HEK293 (cell line): ENCODE data around the gene ZNF32.

Source experiments
- CTCF ChIA-PET: fragments of 350-600 bp; formaldehyde crosslinking; extraction: SDS; loops from one replicate; lab custom pipeline; 2021; ENCODE audit warnings: antibody characterized with exemption; lab: Yijun Ruan, JAX
- POLR2A ChIA-PET: fragments of 300-600 bp; formaldehyde crosslinking; extraction: SDS; loops from one replicate; lab custom pipeline; 2020; ENCODE audit warnings: antibody characterized with exemption, inconsistent platforms; lab: Yijun Ruan, JAX
- H3K27ac ChIP-seq: fragments of 200-500 bp; sonication (Bioruptor generic); 2 replicates; pipeline ENCODE4 v1.5.1; 2014; ENCODE audit warnings: low read depth, low read length, control low read depth, inconsistent platforms; ENCODE audit errors: extremely low read depth
- H3K36me3 ChIP-seq, 2 experiments: fragments of 200-500 bp in 1 of 2; sonication (Bioruptor generic) in 1 of 2; 1 replicate in 1 of 2; 2 replicates in 1 of 2; pipeline ENCODE4 v1.5.1; 2014 to 2017; ENCODE audit warnings: inconsistent platforms in 2 of 2, low read length in 2 of 2; ENCODE audit not compliant: control insufficient read depth in 2 of 2, insufficient read depth in 1 of 2
- H3K4me1 ChIP-seq: fragments of 200-500 bp; sonication (Bioruptor generic); 2 replicates; pipeline ENCODE4 v1.5.1; 2014; ENCODE audit warnings: mild to moderate bottlenecking, low read length, inconsistent platforms; ENCODE audit not compliant: control insufficient read depth, insufficient read depth
- H3K4me3 ChIP-seq: 2 replicates; pipeline ENCODE4 v1.5.1; 2011; ENCODE audit warnings: low read depth, mild to moderate bottlenecking, control low read depth, low read length, moderate library complexity
- H3K9me3 ChIP-seq: fragments of 200-500 bp; sonication (Bioruptor generic); 2 replicates; pipeline ENCODE4 v1.5.1; 2014; ENCODE audit warnings: low read depth, low read length, inconsistent platforms; ENCODE audit not compliant: control insufficient read depth, insufficient read depth
- HOXD13 ChIP-seq: sonication (generic); formaldehyde crosslinking; IDR thresholded peaks from 2 replicates; pipeline ENCODE4 v1.8.0; 2022; ENCODE audit warnings: missing genetic modification reagents, borderline replicate concordance
- PATZ1 ChIP-seq: fragments of 450-650 bp; formaldehyde crosslinking; IDR thresholded peaks from 2 replicates; pipeline ENCODE4 v1.5.1; 2016; ENCODE audit warnings: missing biosample characterization, missing genetic modification characterization
- PRDM1 ChIP-seq: fragments of 450-650 bp; formaldehyde crosslinking; IDR thresholded peaks from 2 replicates; pipeline ENCODE4; 2016; ENCODE audit warnings: missing biosample characterization, missing genetic modification characterization
- PRDM2 ChIP-seq: fragments of 450-650 bp; formaldehyde crosslinking; IDR thresholded peaks from 2 replicates; pipeline ENCODE4 v1.5.1; 2016; ENCODE audit warnings: missing biosample characterization, missing genetic modification characterization, borderline replicate concordance
- PRDM6 ChIP-seq: fragments of 450-650 bp; formaldehyde crosslinking; IDR thresholded peaks from 2 replicates; pipeline ENCODE4 v1.5.1; 2017; ENCODE audit warnings: missing biosample characterization, missing genetic modification characterization
- TRIM28 ChIP-seq: IDR thresholded peaks from 2 replicates; pipeline ENCODE4 v1.6.1; 2011; ENCODE audit warnings: low read length, control low read depth, borderline replicate concordance
- ZBTB1 ChIP-seq: fragments of 450-650 bp; formaldehyde crosslinking; IDR thresholded peaks from 2 replicates; pipeline ENCODE4 v1.5.1; 2016; ENCODE audit warnings: missing biosample characterization, missing genetic modification characterization
- ZBTB7A ChIP-seq: fragments of 450-650 bp; formaldehyde crosslinking; IDR thresholded peaks from 2 replicates; pipeline ENCODE4 v1.5.1; 2016; ENCODE audit warnings: low read depth, missing biosample characterization, missing genetic modification characterization
- ZNF10 ChIP-seq: fragments of 450-650 bp; formaldehyde crosslinking; IDR thresholded peaks from 2 replicates; pipeline ENCODE4 v1.5.1; 2017; ENCODE audit warnings: missing biosample characterization, missing genetic modification characterization
- ZNF133 ChIP-seq: fragments of 450-650 bp; formaldehyde crosslinking; IDR thresholded peaks from 2 replicates; pipeline ENCODE4 v1.5.1; 2016; ENCODE audit warnings: missing biosample characterization, missing genetic modification characterization
- ZNF366 ChIP-seq: fragments of 450-650 bp; formaldehyde crosslinking; conservative IDR thresholded peaks from 2 replicates; pipeline ENCODE4 v1.5.1; 2016; ENCODE audit warnings: missing biosample characterization, missing genetic modification characterization
- ZNF426 ChIP-seq: fragments of 450-650 bp; formaldehyde crosslinking; IDR thresholded peaks from 2 replicates; pipeline ENCODE4 v1.5.1; 2017; ENCODE audit warnings: missing biosample characterization, missing genetic modification characterization, mild to moderate bottlenecking, inconsistent platforms, moderate library complexity
- ZNF48 ChIP-seq: fragments of 450-650 bp; formaldehyde crosslinking; IDR thresholded peaks from 2 replicates; pipeline ENCODE4 v1.5.1; 2016; ENCODE audit warnings: missing biosample characterization, missing genetic modification characterization
- ZNF521 ChIP-seq: fragments of 450-650 bp; formaldehyde crosslinking; IDR thresholded peaks from 2 replicates; pipeline ENCODE4 v1.5.1; 2017; ENCODE audit warnings: missing biosample characterization, mild to moderate bottlenecking, missing genetic modification characterization
- ZNF548 ChIP-seq: fragments of 450-650 bp; formaldehyde crosslinking; IDR thresholded peaks from 2 replicates; pipeline ENCODE4 v1.5.1; 2016; ENCODE audit warnings: missing biosample characterization, missing genetic modification characterization
- ZNF558 ChIP-seq: fragments of 450-650 bp; formaldehyde crosslinking; IDR thresholded peaks from 2 replicates; pipeline ENCODE4 v1.5.1; 2016; ENCODE audit warnings: missing biosample characterization, missing genetic modification characterization
- ZNF626 ChIP-seq: fragments of 450-650 bp; sonication (Bioruptor Pico); formaldehyde crosslinking; IDR thresholded peaks from 2 replicates; pipeline ENCODE4 v1.5.1; 2018; ENCODE audit warnings: missing biosample characterization, missing genetic modification characterization, inconsistent platforms
- ZNF660 ChIP-seq: fragments of 450-650 bp; IDR thresholded peaks from 2 replicates; pipeline ENCODE4 v1.5.1; 2018; ENCODE audit warnings: missing biosample characterization, mild to moderate bottlenecking, missing genetic modification characterization
- ZNF670 ChIP-seq: fragments of 450-650 bp; formaldehyde crosslinking; IDR thresholded peaks from 2 replicates; pipeline ENCODE4 v1.5.1; 2016; ENCODE audit warnings: missing biosample characterization, missing genetic modification characterization, low read depth
- ZNF830 ChIP-seq: fragments of 450-650 bp; IDR thresholded peaks from 2 replicates; pipeline ENCODE4 v1.5.0; 2018; ENCODE audit warnings: missing biosample characterization, missing genetic modification characterization, low read depth, mild to moderate bottlenecking, moderate library complexity
- TF ChIP-seq, protein P1 (sequence below): fragments of 450-650 bp; formaldehyde crosslinking; IDR thresholded peaks from 2 replicates; pipeline ENCODE4 v1.5.1; 2016; ENCODE audit warnings: missing biosample characterization, missing genetic modification characterization
- TF ChIP-seq, protein P2 (sequence below): fragments of 450-650 bp; formaldehyde crosslinking; IDR thresholded peaks from 2 replicates; pipeline ENCODE4 v1.5.1; 2017; ENCODE audit warnings: missing biosample characterization, mild to moderate bottlenecking, missing genetic modification characterization, moderate library complexity
- TF ChIP-seq, protein P3 (sequence below): fragments of 450-650 bp; formaldehyde crosslinking; IDR thresholded peaks from 2 replicates; pipeline ENCODE4 v1.5.1; 2016; ENCODE audit warnings: missing biosample characterization, missing genetic modification characterization

ZNF32 gene

DNA sequence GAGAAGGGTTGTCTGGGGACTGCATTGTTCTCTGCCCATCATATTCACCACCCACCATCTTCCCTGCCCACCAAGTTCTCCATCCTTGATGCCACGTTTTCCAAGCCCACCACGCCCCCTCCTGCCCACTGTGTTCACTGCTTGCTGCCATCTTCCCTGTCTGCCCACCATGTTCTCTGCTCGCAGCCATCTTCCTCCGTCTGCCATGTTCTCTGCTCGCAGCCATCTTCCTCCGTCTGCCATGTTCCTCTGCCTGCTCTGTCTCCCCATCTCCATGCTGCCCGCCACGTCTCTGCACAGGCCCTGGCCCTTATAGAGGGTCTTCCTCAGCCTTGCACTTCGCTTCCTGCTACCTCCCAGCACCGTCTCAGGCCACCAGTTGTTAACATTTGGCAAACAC lies 30.0 kb upstream of the ZNF32 start (continued):
- TF ChIP-seq ZNF48 (tag by site-specific recombination) (no peak), ZNF626 (tag by site-specific recombination) (no peak), PATZ1 (tag by site-specific recombination) (no peak), ZNF558 (tag by site-specific recombination) (no peak), ZNF426 (tag by site-specific recombination) (no peak), PRDM2 (tag by site-specific recombination) (no peak), ZNF10 (tag by site-specific recombination) (no peak), ZNF366 (tag by site-specific recombination) (no peak)
- TF ChIP-seq, protein P1, sequence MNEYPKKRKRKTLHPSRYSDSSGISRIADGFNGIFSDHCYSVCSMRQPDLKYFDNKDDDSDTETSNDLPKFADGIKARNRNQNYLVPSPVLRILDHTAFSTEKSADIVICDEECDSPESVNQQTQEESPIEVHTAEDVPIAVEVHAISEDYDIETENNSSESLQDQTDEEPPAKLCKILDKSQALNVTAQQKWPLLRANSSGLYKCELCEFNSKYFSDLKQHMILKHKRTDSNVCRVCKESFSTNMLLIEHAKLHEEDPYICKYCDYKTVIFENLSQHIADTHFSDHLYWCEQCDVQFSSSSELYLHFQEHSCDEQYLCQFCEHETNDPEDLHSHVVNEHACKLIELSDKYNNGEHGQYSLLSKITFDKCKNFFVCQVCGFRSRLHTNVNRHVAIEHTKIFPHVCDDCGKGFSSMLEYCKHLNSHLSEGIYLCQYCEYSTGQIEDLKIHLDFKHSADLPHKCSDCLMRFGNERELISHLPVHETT (tag by site-specific recombination): no peak
- TF ChIP-seq, protein P2, sequence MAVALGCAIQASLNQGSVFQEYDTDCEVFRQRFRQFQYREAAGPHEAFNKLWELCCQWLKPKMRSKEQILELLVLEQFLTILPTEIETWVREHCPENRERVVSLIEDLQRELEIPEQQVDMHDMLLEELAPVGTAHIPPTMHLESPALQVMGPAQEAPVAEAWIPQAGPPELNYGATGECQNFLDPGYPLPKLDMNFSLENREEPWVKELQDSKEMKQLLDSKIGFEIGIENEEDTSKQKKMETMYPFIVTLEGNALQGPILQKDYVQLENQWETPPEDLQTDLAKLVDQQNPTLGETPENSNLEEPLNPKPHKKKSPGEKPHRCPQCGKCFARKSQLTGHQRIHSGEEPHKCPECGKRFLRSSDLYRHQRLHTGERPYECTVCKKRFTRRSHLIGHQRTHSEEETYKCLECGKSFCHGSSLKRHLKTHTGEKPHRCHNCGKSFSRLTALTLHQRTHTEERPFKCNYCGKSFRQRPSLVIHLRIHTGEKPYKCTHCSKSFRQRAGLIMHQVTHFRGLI (tag by site-specific recombination): no peak
- TF ChIP-seq, all 188 proteins: peak for 0

DNA sequence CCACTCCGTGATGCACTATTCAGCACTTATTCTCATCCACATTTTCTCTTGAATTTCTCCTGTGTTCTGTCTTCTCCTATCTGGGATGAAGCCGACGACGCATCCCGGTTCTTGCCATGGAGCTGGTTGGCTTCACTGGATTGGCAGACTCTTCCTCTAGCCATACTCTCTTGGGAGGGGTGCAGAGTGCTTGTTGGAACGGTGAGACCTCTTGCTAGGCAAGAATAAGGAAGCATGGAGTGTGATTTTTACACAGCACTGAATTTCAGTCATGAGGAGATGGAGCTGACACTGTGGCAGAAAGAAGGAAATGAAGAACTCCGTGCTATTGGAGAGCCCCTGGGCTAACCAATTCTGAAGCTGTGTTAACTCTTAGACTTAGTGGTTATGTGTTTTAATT lies 28.2 kb upstream of the ZNF32 start:
- POLR2A ChIA-PET: no interaction called here
- CTCF ChIA-PET: interaction anchor here (0.9 kb wide), 1 partner anchor 9 kb away, joined by 3 read pairs; no protein-coding TSS in a partner anchor
- TF ChIP-seq ZNF830 (tag by site-specific recombination) (no peak), ZBTB7A (tag by site-specific recombination) (no peak), PRDM6 (tag by site-specific recombination) (no peak), HOXD13 (CRISPR knock-in tag) (no peak), ZNF660 (tag by site-specific recombination) (no peak), ZNF133 (tag by site-specific recombination) (no peak), PRDM1 (no peak), ZNF521 (tag by site-specific recombination) (no peak), ZNF670 (tag by site-specific recombination) (no peak), ZBTB1 (no peak), TRIM28 (no peak), ZNF548 (tag by site-specific recombination) (no peak)
- TF ChIP-seq, protein P3, sequence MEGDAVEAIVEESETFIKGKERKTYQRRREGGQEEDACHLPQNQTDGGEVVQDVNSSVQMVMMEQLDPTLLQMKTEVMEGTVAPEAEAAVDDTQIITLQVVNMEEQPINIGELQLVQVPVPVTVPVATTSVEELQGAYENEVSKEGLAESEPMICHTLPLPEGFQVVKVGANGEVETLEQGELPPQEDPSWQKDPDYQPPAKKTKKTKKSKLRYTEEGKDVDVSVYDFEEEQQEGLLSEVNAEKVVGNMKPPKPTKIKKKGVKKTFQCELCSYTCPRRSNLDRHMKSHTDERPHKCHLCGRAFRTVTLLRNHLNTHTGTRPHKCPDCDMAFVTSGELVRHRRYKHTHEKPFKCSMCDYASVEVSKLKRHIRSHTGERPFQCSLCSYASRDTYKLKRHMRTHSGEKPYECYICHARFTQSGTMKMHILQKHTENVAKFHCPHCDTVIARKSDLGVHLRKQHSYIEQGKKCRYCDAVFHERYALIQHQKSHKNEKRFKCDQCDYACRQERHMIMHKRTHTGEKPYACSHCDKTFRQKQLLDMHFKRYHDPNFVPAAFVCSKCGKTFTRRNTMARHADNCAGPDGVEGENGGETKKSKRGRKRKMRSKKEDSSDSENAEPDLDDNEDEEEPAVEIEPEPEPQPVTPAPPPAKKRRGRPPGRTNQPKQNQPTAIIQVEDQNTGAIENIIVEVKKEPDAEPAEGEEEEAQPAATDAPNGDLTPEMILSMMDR (tag by site-specific recombination): no peak

More for the DNA sequence above, 28.2 kb upstream of the ZNF32 start:
- Histone ChIP-seq H3K36me3 (no peaks in the 10 kb centered on the region), H3K9me3 (no peaks in the 10 kb centered on the region), H3K27ac (no peak overlapping the region), H3K4me3 (no peak overlapping the region), H3K4me1 (no peaks in the 10 kb centered on the region)
